Spinal cord (tissue), 10 donors: Measurements from ENCODE around the gene ACIN1. TPM values are rescaled to one million over a fixed set of nuclear protein-coding genes. Genes with fewer than 3 reads are reported as not detected.

Source experiments
- DNase-seq, 6 donors: peaks; one replicate each; pipeline versions ENCODE4 v3.0.0 to v3.0.0-alpha.2; 2013 to 2015; ENCODE audit warnings: low spot score in 6 of 6, low read depth in 4 of 6
- H3K27ac ChIP-seq: one replicate; pipeline ENCODE4 v1.5.1; 2013; ENCODE audit warnings: low read depth, low read length, control low read depth
- H3K27me3 ChIP-seq: one replicate; pipeline ENCODE4 v1.6.1; 2013; ENCODE audit warnings: low read length; ENCODE audit not compliant: control insufficient read depth, insufficient read depth
- H3K36me3 ChIP-seq: one replicate; pipeline ENCODE4 v1.6.1; 2013; ENCODE audit warnings: low read length; ENCODE audit not compliant: control insufficient read depth, insufficient read depth
- H3K4me1 ChIP-seq: one replicate; pipeline ENCODE4 v1.6.1; 2013; ENCODE audit warnings: low read length; ENCODE audit not compliant: control insufficient read depth, insufficient read depth
- H3K4me3 ChIP-seq: one replicate; pipeline ENCODE4 v1.5.1; 2013; ENCODE audit warnings: low read depth, low read length, control low read depth
- H3K9me3 ChIP-seq: one replicate; pipeline ENCODE4 v1.6.1; 2013; ENCODE audit warnings: low read length; ENCODE audit not compliant: control insufficient read depth, insufficient read depth
- WGBS: methylation state at CpG from one replicate; pipeline ENCODE4 v1.1.5; 2013; ENCODE audit warnings: missing lambda C conversion rate; ENCODE audit not compliant: insufficient coverage; 5-methylcytosine and 5-hydroxymethylcytosine counted together
- polyA plus RNA-seq, 2 donors: library from polyadenylated mRNA; unstranded; fragments of 120-200 nt; gene quantifications; one replicate each; pipeline ENCODE4 v1.2.1, GENCODE V29; 2013; ENCODE audit not compliant: insufficient read length in 2 of 2
- total RNA-seq, 2 donors: library from RNA; depleted of rRNA in 1 of 2; stranded (reverse); fragments of 120-200 nt in 1 of 2; fragments of >200 nt in 1 of 2; gene quantifications; one replicate each; pipeline versions ENCODE4 v1.2.3 to v1.2.4, GENCODE V29; 2013 to 2014
- donor health status: healthy.

The ACIN1 gene
- total and polyA plus RNA-seq, 4 donors = 63.2 to 229 (median 160) TPM

DNA sequence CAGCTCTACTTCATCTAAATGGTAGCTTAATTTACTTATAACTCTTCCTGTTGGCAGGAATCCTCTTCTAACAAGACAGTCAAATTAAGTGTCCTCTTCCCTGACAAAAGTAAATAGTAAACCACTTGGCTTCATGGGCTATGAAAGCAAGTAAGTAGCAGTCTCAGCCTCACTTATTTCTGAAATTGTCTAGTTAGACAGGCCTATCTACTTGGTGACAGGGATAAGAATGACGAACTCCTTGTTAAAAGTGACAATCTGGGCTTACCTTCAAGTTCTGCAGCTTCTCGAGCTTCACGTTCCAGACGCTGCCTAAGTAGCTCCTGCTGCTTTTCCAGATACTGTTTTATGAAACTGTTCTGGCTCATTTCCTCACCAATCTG lies 4.7 kb downstream of the ACIN1 start:
- DNase-seq = no peak
- Histone ChIP-seq H3K27me3 (no peaks in the 10 kb centered on the region), H3K27ac (no peak overlapping the region), H3K4me3 (no peak overlapping the region), H3K9me3 (no peaks in the 10 kb centered on the region), H3K36me3 (peaks cover 24% of the 10 kb centered on the region), H3K4me1 (no peaks in the 10 kb centered on the region)
- 60% methylated on average over 1 of the region's 4 CpGs for WGBS

DNA sequence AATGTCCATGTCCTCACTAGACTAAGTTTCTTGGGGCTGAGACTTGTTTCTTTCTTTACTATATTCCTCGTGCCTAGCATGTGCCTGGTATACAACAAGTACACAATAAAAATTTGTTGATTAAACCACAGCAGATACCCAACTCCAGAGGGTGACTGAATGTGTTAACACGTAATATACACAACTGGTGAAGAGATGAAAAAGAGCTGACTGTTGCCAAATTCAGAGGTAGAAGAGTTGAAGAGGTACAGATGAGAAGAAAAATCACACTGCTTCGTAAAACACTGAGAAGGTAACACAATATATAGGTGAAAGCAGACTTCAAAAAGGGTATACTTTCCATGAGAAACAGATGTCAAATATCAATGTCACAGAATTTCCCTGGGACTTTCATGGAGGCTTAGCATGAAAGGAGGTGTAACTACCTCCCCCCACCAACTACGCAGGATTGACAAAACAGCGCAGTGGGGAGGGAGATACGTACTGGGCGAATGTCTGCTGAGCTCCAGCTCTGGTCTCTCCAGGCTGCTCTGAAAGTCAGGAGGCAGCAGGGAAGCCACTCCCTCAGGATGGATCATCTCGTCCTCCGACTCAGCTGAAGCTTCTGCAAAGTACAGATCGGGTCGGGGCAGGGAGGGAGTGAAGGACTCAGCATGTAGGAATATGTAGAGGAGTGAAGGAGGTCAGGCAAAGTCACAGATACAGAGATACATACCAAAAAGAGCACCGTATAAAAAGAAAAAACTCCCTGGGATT lies 5.3 kb downstream of the ACIN1 start:
- no peaks in the 10 kb centered on the region for H3K9me3 ChIP-seq
- WGBS = 100% methylated on average over 4 of the region's 12 CpGs
- H3K36me3 ChIP-seq = peaks cover 28% of the 10 kb centered on the region
- H3K27me3 ChIP-seq = no peaks in the 10 kb centered on the region
- H3K4me1 ChIP-seq = no peaks in the 10 kb centered on the region
- DNase-seq = no peak
- H3K27ac ChIP-seq = no peak overlapping the region
- H3K4me3 ChIP-seq = no peak overlapping the region

DNA sequence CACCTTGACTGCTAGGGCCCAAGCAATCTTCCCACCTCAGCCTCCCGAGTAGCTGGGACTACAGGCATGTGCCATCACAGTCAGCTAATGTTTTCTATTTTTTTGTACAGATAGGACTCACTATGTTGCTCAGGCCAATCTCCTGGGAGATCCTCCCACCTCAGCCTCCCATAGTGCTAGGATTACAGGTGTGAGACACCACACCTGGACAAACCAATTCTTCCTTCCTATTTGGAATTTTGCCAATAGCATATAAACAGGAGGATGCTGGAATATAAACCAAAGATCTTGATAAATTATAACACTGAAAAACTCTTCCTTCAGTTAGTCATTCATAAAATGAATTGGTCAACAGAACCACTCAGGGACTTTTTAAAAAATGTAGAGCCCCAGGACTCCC lies 8.4 kb downstream of the ACIN1 start:
- Histone ChIP-seq H3K4me3 (no peak overlapping the region), H3K4me1 (no peaks in the 10 kb centered on the region), H3K27me3 (no peaks in the 10 kb centered on the region), H3K9me3 (no peaks in the 10 kb centered on the region), H3K36me3 (peaks cover 47% of the 10 kb centered on the region), H3K27ac (no peak overlapping the region)
- DNase-seq = no peak
- WGBS = 67% methylated on average over 1 of the region's 1 CpG

DNA sequence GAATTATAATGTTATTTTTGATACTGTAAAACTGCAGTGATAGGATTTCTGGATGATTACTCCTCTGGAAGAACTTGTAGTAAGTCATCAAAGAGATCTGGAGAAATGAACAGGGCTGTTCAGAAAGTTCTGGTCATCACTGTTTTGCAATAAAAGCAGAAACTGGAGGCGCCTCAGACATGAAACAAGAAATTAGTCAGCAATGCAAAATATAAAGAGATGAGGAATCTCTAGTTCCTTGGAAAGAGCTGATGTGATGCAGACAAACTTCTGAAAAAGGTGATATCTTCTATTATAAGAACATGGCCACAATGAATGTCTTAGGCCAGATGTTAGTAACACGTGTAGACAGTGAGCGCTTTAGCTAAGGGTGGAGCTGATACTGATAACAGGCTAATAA lies 9.5 kb downstream of the ACIN1 start:
- Histone ChIP-seq H3K9me3 (no peaks in the 10 kb centered on the region), H3K36me3 (peaks cover 44% of the 10 kb centered on the region), H3K4me3 (no peak overlapping the region), H3K4me1 (no peaks in the 10 kb centered on the region), H3K27ac (no peak overlapping the region), H3K27me3 (no peaks in the 10 kb centered on the region)
- no peak for DNase-seq
- no CpG with 5 or more reads among the region's 3 CpGs for WGBS

DNA sequence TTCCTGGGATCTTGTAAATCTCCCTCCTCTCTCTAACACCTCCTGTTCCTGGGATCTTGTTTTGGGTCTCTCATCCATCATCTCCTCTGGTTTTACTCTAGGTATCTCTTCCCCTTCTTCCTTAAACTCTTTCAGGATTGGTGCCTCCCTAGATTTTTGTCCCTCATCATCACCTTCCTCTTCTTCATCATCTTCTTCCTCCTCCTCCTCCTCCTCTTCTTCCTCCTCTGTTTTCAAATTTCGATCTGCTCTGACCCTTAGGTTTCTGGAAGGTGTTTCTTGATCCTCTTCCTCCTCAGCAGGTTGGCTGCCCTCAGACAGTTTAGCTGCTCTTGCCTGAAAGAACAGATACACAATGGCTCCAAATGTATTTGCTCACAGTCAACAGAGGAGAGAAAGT lies 14.5 kb downstream of the ACIN1 start:
- Histone ChIP-seq H3K4me3 (no peak overlapping the region), H3K27me3 (no peaks in the 10 kb centered on the region), H3K27ac (no peak overlapping the region), H3K9me3 (no peaks in the 10 kb centered on the region), H3K4me1 (no peaks in the 10 kb centered on the region), H3K36me3 (peaks cover 63% of the 10 kb centered on the region)
- DNase-seq = no peak
- WGBS = no CpG with 5 or more reads among the region's 1 CpG

DNA sequence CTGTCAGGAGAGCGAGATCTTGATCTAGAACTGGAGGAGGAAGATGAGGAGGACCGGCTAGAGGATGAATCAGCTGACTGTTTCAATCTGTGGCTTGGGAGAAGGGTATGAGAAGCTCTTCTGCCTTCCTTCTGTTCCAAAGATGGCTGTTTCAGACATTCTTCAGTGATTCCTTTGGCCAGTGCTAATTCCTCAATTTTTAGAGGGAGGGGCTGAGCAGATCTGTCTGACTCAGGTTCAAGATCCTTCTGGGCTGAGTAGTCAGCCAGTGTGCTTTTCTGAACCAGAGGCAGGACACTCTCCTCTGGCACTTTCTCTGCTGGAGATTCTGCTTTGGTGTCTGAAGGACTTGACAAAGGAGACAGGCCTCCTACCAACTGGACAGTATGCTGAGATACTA lies 15.2 kb downstream of the ACIN1 start:
- Histone ChIP-seq H3K36me3 (peaks cover 61% of the 10 kb centered on the region), H3K27me3 (no peaks in the 10 kb centered on the region), H3K4me3 (no peak overlapping the region), H3K4me1 (no peaks in the 10 kb centered on the region), H3K27ac (no peak overlapping the region), H3K9me3 (no peaks in the 10 kb centered on the region)
- 94% methylated on average over 2 of the region's 2 CpGs for WGBS
- no peak for DNase-seq

DNA sequence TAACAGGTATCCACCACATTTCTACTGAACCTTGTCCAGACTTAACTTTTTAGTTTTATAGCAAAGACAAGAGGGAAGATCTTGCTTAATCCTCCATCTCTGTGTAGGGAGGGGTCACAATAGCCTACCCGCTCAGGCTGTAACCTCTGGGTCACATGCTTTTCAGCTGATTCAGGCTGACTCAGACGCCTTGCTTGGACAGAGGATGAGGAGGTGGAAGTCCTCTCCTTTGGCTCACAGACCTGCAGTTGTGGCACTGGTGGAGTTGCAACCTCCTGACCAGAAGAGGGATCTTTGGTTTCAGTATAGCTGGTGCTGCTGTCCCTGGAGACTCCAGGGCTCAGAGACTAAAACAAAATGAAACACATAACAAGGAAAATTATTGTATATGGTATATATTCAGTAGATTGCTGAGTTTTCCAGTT lies 16.2 kb downstream of the ACIN1 start:
- no peaks in the 10 kb centered on the region for H3K9me3 ChIP-seq
- H3K36me3 ChIP-seq = peaks cover 61% of the 10 kb centered on the region
- WGBS = 76% methylated on average over 2 of the region's 2 CpGs
- H3K27me3 ChIP-seq = no peaks in the 10 kb centered on the region
- no peaks in the 10 kb centered on the region for H3K4me1 ChIP-seq
- no peak overlapping the region for H3K27ac ChIP-seq
- no peak overlapping the region for H3K4me3 ChIP-seq
- DNase-seq = no peak

DNA sequence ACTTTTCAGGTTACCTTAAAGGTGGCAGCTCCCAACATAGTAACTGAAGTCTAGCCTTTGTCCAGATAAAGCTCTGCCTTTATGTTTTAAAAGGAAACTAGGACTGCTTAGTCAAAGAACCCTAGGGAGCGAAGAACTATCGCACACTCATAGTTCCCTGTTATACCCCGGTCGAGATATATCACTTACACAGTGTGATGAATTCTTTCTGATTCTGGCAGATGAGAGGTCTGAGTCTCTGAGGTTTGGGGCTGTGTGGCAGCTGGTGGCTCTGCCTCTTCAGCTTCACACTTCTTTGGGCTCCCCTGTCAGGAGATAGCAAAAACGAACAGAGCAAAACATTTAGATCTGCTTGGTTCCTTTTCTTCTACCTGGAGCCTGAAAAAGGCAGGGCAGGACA lies 17.0 kb downstream of the ACIN1 start:
- Histone ChIP-seq H3K9me3 (no peaks in the 10 kb centered on the region), H3K27me3 (no peaks in the 10 kb centered on the region), H3K36me3 (peaks cover 60% of the 10 kb centered on the region), H3K4me3 (no peak overlapping the region), H3K27ac (no peak overlapping the region), H3K4me1 (no peaks in the 10 kb centered on the region)
- DNase-seq = no peak
- WGBS = 80% methylated on average over 1 of the region's 5 CpGs

DNA sequence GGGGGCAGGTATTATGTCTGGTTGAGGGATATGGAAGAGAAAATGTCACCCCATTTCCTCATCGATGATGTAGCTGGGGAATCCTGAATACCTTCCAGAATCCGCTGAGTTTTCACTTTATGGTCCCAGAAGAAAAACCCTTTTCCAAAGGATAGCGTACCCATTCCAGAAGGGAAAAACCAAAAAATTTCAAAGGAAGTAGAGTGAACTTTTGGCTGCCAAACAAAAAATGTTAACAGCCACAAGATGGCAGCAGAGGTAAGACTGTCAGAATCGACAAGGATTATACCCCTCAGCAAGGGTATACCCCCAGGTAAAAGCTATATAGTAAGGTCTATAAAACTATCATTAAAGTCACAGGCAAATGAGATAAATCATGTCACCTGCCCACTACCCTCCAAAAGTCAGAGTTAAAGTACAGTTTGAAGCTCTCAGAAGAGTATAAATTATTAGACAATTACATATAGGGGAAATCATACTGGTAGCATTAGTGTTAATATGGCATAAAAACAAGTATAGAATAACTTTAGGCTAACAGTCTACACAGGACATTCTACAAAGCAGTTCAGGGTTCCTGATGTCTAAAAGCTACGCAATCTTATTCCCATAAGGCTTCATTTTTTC lies 18.0 kb downstream of the ACIN1 start:
- no peaks in the 10 kb centered on the region for H3K27me3 ChIP-seq
- no peak overlapping the region for H3K27ac ChIP-seq
- DNase-seq = peak in 2 of 6 donors; percentile 53 to 67
- peaks cover 55% of the 10 kb centered on the region for H3K36me3 ChIP-seq
- WGBS = 100% methylated on average over 1 of the region's 5 CpGs
- no peak overlapping the region for H3K4me3 ChIP-seq
- peaks cover 5% of the 10 kb centered on the region for H3K4me1 ChIP-seq
- no peaks in the 10 kb centered on the region for H3K9me3 ChIP-seq

DNA sequence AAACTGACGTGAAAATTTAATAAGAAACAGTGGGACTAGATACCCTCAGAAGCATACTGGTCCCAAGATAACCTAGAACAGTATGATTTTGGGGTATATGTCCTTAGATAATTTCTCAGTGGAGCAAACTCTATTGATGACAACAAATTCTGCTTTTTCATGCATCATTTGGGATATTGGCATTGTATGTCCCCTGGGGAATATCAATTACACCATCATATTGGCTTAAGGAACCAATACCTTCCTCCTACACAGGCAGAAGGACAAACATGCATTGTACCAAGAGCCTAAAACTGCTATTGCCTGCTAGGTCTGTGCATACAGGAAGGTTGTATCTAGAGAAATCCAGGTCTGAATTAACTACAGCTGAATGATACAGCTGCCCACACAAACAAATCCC lies 20.0 kb downstream of the ACIN1 start:
- Histone ChIP-seq H3K9me3 (no peaks in the 10 kb centered on the region), H3K27ac (no peak overlapping the region), H3K36me3 (peaks cover 44% of the 10 kb centered on the region), H3K4me1 (peaks cover 14% of the 10 kb centered on the region), H3K4me3 (no peak overlapping the region), H3K27me3 (no peaks in the 10 kb centered on the region)
- DNase-seq = no peak
- no CpG with 5 or more reads among the region's 1 CpG for WGBS
